Measurements from ENCODE around the gene EED. TPM values are rescaled to one million over a fixed set of nuclear protein-coding genes. Genes with fewer than 3 reads are reported as not detected.

Gene EED, protein sequence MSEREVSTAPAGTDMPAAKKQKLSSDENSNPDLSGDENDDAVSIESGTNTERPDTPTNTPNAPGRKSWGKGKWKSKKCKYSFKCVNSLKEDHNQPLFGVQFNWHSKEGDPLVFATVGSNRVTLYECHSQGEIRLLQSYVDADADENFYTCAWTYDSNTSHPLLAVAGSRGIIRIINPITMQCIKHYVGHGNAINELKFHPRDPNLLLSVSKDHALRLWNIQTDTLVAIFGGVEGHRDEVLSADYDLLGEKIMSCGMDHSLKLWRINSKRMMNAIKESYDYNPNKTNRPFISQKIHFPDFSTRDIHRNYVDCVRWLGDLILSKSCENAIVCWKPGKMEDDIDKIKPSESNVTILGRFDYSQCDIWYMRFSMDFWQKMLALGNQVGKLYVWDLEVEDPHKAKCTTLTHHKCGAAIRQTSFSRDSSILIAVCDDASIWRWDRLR
- total RNA-seq: 10 to 100 TPM in 5 of 6 donors, 1 to 10 TPM in 1; 6.7 to 43.1 (median 16.0) TPM

DNA sequence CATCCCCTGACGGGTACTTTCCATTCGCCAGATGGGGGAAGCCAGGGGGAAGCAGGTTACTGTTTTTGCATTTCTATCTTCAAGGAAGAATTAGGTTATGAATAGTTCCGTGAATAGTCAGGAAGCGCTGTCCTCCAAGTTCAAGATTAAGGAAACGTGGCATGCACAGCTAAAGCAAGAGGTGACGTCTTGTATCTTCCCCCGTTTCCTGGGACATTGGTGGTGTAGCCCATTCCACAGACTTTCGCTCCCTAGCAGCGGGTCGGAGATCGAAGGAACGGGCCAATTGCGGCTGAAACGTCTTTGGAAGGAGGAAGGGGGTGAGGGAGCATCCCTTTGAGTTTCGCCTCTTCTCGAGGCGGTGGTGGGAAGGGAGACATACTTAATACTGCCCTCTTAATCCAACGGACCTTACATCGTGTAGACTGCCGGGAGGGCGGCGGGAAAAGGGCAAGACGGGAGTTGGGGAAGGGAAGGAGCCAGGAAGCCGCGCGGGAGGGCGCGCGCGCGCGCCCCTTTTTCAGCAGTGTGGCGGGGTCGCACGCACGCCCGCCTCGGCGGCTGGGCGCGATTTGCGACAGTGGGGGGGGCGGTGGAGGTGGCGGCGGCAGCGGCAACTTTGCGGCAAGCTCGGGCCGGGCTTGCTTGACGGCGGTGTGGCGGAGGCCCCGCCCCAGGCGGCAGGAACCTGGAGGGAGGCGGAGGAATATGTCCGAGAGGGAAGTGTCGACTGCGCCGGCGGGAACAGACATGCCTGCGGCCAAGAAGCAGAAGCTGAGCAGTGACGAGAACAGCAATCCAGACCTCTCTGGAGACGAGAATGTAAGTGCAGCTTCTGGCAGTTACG lies at the start of gene EED:
TSS of gene EED (plus strand) at position 232 of the 847 bp plus-strand sequence. CDS start at position 709, 477 bp downstream.
- H3K27ac ChIP-seq: peak within 1 kb of the TSS; percentile 92 to 98 (median 95)
- peak; percentile 95 to 99 for DNase-seq
- H3K4me1 ChIP-seq: peaks cover 10 to 40% (median 21%) of the 10 kb centered on the region in 4 donors
- peak within 1 kb of the TSS; percentile 67 to 89 (median 72) for H3K4me3 ChIP-seq
- H3K9me3 ChIP-seq: no peaks in the 10 kb centered on the region
- WGBS, 2 donors: 0 to 1% methylated on average over 60 of the region's 64 CpGs
- no peaks in the 10 kb centered on the region for H3K27me3 ChIP-seq
- peak; percentile 47 to 78 for TF ChIP-seq POLR2AphosphoS5 (IDR thresholded peaks at IDR 0.05)
- TF ChIP-seq, protein P1, sequence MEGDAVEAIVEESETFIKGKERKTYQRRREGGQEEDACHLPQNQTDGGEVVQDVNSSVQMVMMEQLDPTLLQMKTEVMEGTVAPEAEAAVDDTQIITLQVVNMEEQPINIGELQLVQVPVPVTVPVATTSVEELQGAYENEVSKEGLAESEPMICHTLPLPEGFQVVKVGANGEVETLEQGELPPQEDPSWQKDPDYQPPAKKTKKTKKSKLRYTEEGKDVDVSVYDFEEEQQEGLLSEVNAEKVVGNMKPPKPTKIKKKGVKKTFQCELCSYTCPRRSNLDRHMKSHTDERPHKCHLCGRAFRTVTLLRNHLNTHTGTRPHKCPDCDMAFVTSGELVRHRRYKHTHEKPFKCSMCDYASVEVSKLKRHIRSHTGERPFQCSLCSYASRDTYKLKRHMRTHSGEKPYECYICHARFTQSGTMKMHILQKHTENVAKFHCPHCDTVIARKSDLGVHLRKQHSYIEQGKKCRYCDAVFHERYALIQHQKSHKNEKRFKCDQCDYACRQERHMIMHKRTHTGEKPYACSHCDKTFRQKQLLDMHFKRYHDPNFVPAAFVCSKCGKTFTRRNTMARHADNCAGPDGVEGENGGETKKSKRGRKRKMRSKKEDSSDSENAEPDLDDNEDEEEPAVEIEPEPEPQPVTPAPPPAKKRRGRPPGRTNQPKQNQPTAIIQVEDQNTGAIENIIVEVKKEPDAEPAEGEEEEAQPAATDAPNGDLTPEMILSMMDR (IDR thresholded peaks at IDR 0.05): peak in 2 of 6 experiments; percentile 4 to 14
- no peak for TF ChIP-seq EP300 (IDR thresholded peaks at IDR 0.05)
- peak; percentile 30 to 78 (median 50) for TF ChIP-seq POLR2A (IDR thresholded peaks at IDR 0.05)
- no peaks in the 10 kb centered on the region for H3K36me3 ChIP-seq
- peak; percentile 98 to 99 for ATAC-seq (ENCODE audit: low FRiP score in 2 of 2)

DNA sequence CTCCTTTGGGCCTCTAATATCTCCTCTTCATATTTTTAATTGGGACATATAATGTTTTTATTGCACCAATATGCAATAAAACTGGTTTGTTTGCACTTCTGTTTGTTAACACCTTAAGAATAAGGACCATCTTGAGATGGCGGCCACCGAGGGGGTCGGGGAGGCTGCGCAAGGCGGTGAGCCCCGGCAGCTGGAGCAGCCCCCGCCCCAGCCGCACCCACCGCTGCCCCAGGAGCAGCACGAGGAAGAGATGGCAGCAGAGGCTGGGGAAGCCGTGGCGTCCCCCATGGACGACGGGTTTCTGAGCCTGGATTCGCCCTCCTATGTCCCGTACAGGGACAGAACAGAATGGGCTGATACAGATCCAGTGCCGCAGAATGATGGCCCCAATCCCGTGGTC lies 49.6 kb upstream of the EED start:
- ATAC-seq (ENCODE audit: low FRiP score in 2 of 2) (no peak), DNase-seq (peak in 1 of 2 donors; percentile 73)
- TF ChIP-seq, protein P1 (IDR thresholded peaks at IDR 0.05): no peak
- TF ChIP-seq POLR2A (IDR thresholded peaks at IDR 0.05) (no peak), POLR2AphosphoS5 (IDR thresholded peaks at IDR 0.05) (no peak), EP300 (IDR thresholded peaks at IDR 0.05) (no peak)

DNA sequence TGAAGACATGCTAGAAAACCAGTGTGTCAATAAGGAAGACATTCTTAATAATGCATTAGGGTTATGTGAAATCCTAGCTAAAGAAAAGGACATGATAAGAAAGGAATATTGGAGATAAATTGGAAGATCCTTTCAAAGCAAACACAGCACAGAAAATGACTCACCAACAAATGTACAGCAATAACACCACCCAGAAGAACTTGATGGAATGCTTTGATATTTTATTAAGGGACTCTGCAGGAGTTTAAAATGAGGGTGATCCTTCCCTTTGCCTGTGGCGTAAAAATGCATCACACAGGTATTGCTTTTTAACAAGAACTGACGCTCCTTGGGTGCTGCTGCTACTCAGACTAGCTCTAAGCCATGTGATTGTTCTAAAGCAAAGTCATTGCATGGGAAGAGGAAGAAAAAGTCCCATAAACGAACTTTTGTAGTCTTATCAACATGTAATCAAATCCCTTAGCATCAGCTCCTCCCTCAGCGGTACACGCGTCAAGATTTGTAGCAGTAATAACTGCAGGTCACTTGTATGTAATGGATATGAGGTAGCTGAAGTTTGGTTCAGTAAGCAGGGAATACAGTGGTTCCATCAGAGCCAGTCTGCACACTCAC lies 48.4 kb upstream of the EED start:
- 49 to 53% methylated on average over 6 of the region's 6 CpGs for WGBS, 2 donors
- H3K36me3 ChIP-seq: no peaks in the 10 kb centered on the region
- ATAC-seq (ENCODE audit: low FRiP score in 2 of 2) (no peak), DNase-seq (no peak)
- TF ChIP-seq EP300 (IDR thresholded peaks at IDR 0.05) (no peak), POLR2A (IDR thresholded peaks at IDR 0.05) (no peak), POLR2AphosphoS5 (IDR thresholded peaks at IDR 0.05) (no peak)
- TF ChIP-seq, protein P1 (IDR thresholded peaks at IDR 0.05): no peak
- no peaks in the 10 kb centered on the region for H3K9me3 ChIP-seq
- H3K4me1 ChIP-seq: peaks cover 11 to 23% (median 17%) of the 10 kb centered on the region in 4 donors
- no peak overlapping the region for H3K4me3 ChIP-seq
- no peaks in the 10 kb centered on the region for H3K27me3 ChIP-seq
- no peak overlapping the region for H3K27ac ChIP-seq

More for the DNA sequence above, 49.6 kb upstream of the EED start:
- Histone ChIP-seq H3K4me3 (no peak overlapping the region), H3K9me3 (no peaks in the 10 kb centered on the region), H3K4me1 (peaks cover 11 to 23% (median 17%) of the 10 kb centered on the region in 4 donors), H3K36me3 (no peaks in the 10 kb centered on the region), H3K27ac (no peak overlapping the region), H3K27me3 (no peaks in the 10 kb centered on the region)
- 93 to 94% methylated on average over 11 to 18 of the region's 18 CpGs for WGBS, 2 donors

DNA sequence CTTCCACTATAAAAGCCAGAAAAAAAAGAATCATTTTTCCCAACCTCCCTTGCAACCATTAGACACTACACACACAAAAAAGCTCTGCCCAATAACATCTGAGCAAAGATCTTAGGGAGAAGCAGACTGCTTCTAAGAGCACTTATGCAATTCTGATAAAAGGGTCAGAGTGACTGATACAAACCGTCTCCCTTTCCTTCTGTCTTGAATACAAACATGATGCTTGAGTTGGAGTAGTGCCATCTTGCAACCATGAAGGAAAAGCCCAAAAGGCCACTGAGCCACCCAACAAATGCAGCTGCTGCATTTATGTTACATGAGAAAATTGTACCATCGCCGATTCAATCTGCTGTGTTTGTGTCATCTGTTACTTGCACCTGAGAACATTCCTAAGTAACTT lies 47.6 kb upstream of the EED start:
- no peaks in the 10 kb centered on the region for H3K36me3 ChIP-seq
- H3K4me1 ChIP-seq: peaks cover 12 to 24% (median 20%) of the 10 kb centered on the region in 4 donors
- H3K9me3 ChIP-seq: no peaks in the 10 kb centered on the region
- H3K27ac ChIP-seq: no peak overlapping the region
- H3K4me3 ChIP-seq: no peak overlapping the region
- DNase-seq (no peak), ATAC-seq (ENCODE audit: low FRiP score in 2 of 2) (no peak)
- TF ChIP-seq POLR2AphosphoS5 (IDR thresholded peaks at IDR 0.05) (no peak), EP300 (IDR thresholded peaks at IDR 0.05) (no peak), POLR2A (IDR thresholded peaks at IDR 0.05) (no peak)
- TF ChIP-seq, protein P1 (IDR thresholded peaks at IDR 0.05): no peak
- H3K27me3 ChIP-seq: no peaks in the 10 kb centered on the region
- WGBS, 2 donors: 64 to 66% methylated on average over 3 of the region's 3 CpGs
